Naive thymus-derived CD4-positive, alpha-beta T cell (primary cell): ENCODE results near the gene MED12L. TPM values are rescaled to one million over a fixed set of nuclear protein-coding genes. Genes with fewer than 3 reads are reported as not detected.
"Not testable (repeated sequence)": the region's sequence is repeated elsewhere in the genome, so short reads cannot be mapped to it uniquely, and the experiment has no call there.

ENCODE experiments used
- ATAC-seq: fragments of 150-1000 bp; cut with Tn5 transposase; 2 replicates; pipeline ENCODE4 v1.10.0; 2021; ENCODE audit warnings: mild to moderate bottlenecking, moderate library complexity
- CTCF ChIA-PET: fragments of 350-600 bp; sonication (Branson Sonifier 250); formaldehyde crosslinking; loops from one replicate; lab custom pipeline; 2021; ENCODE audit warnings: antibody characterized with exemption; lab: Charles Lee
- POLR2A ChIA-PET: fragments of 350-600 bp; sonication (Branson Sonifier 250); formaldehyde crosslinking; loops from one replicate; lab custom pipeline; 2021; ENCODE audit warnings: antibody characterized with exemption, inconsistent platforms; lab: Charles Lee
- DNase-seq, 9 donors: peaks; one replicate each; pipeline versions ENCODE4 v3.0.0 to v3.0.0-alpha.2; 2020 to 2022; ENCODE audit warnings: mixed read lengths in 1 of 9
- H3K27ac ChIP-seq: one replicate; pipeline ENCODE4 v1.7.0; 2013; ENCODE audit warnings: mild to moderate bottlenecking, low read depth, low read length, moderate library complexity
- H3K27me3 ChIP-seq, 2 donors: one replicate each; pipeline ENCODE4 v1.7.0; 2013; ENCODE audit warnings: low read length in 2 of 2, mild to moderate bottlenecking in 2 of 2, moderate library complexity in 2 of 2; ENCODE audit not compliant: control insufficient read depth in 2 of 2, insufficient read depth in 2 of 2
- H3K36me3 ChIP-seq, 3 experiments: 1 replicate in 2 of 3; 2 replicates in 1 of 3; pipeline ENCODE4 v1.7.0; 2013; ENCODE audit warnings: low read length in 3 of 3, mild to moderate bottlenecking in 3 of 3, moderate library complexity in 1 of 3; ENCODE audit not compliant: insufficient read depth in 3 of 3, control insufficient read depth in 2 of 3
- H3K4me1 ChIP-seq, 2 donors: one replicate each; pipeline ENCODE4 v1.7.0; 2013; ENCODE audit warnings: low read length in 2 of 2, mild to moderate bottlenecking in 2 of 2, moderate library complexity in 1 of 2; ENCODE audit not compliant: control insufficient read depth in 2 of 2, insufficient read depth in 2 of 2
- H3K4me3 ChIP-seq: 2 replicates; pipeline ENCODE4 v1.7.0; 2013; ENCODE audit warnings: mild to moderate bottlenecking, low read length
- H3K9me3 ChIP-seq, 3 experiments: 1 replicate in 2 of 3; 2 replicates in 1 of 3; pipeline ENCODE4 v1.7.0; 2013; ENCODE audit warnings: low read length in 3 of 3; ENCODE audit not compliant: control insufficient read depth in 2 of 3
- H3K27ac Mint-ChIP-seq, 9 donors: one replicate each; pipeline ENCODE4 v1.8.0; 2020 to 2022; ENCODE audit warnings: mixed read lengths in 9 of 9, mild to moderate bottlenecking in 8 of 9, moderate library complexity in 5 of 9, inconsistent platforms in 2 of 9
- H3K27me3 Mint-ChIP-seq, 5 donors: one replicate each; pipeline ENCODE4 v1.8.0; 2021 to 2022; ENCODE audit warnings: mixed read lengths in 5 of 5, mild to moderate bottlenecking in 1 of 5
- H3K36me3 Mint-ChIP-seq, 5 donors: one replicate each; pipeline ENCODE4 v1.8.0; 2020 to 2022; ENCODE audit warnings: mixed read lengths in 5 of 5, mild to moderate bottlenecking in 3 of 5, inconsistent platforms in 1 of 5
- H3K4me1 Mint-ChIP-seq, 7 donors: one replicate each; pipeline ENCODE4 v1.8.0; 2020 to 2022; ENCODE audit warnings: mixed read lengths in 7 of 7, mild to moderate bottlenecking in 3 of 7, inconsistent platforms in 1 of 7
- H3K4me3 Mint-ChIP-seq, 10 donors: one replicate each; pipeline ENCODE4 v1.8.0; 2020 to 2022; ENCODE audit warnings: mild to moderate bottlenecking in 10 of 10, mixed read lengths in 10 of 10, moderate library complexity in 6 of 10, inconsistent platforms in 2 of 10
- H3K9me3 Mint-ChIP-seq, 11 donors: one replicate each; pipeline ENCODE4 v1.8.0; 2020 to 2022; ENCODE audit warnings: mixed read lengths in 11 of 11, mild to moderate bottlenecking in 4 of 11, inconsistent platforms in 1 of 11, moderate library complexity in 1 of 11
- intact Hi-C, 2 donors: fragments of 100-400 bp; cut with micrococcal nuclease; formaldehyde crosslinking; loops; one replicate each; pipeline ENCODE4 v1.15.1; 2023
- polyA plus RNA-seq, 2 donors: library from polyadenylated mRNA; unstranded; fragments of 300-500 nt; fragmentation: Illumina TruSeq; gene quantifications; one replicate each; pipeline ENCODE4 v1.2.3, GENCODE V29; 2021
- total RNA-seq, 6 experiments: library from RNA in 5 of 6; stranded (reverse) in 5 of 6; gene quantifications; 1 replicate in 5 of 6; 2 replicates in 1 of 6; pipeline ENCODE4 v1.2.3 and lab custom pipeline; 2021 to 2026

Gene MED12L
- total and polyA plus RNA-seq, 7 experiments from 2014 or later = 0.32 to 4.9 (median 0.68) TPM; not detected in 2

- H3K36me3 Mint-ChIP-seq = peaks cover 0 to 2% (median 0%) of the 10 kb centered on the region in 5 donors
- peak; percentile 55 to 79 (median 68) for DNase-seq
- no peaks in the 10 kb centered on the region for H3K9me3 Mint-ChIP-seq
- intact Hi-C loops = loop anchor here (1.0 to 5.0 kb wide), 6 partner anchors 42 to 749 kb away; no protein-coding TSS in a partner anchor
- Histone ChIP-seq H3K4me1 (peaks cover 24 to 30% of the 10 kb centered on the region in 2 donors), H3K9me3 (no peaks in the 10 kb centered on the region), H3K27ac (no peak overlapping the region), H3K27me3 (no peaks in the 10 kb centered on the region), H3K36me3 (no peaks in the 10 kb centered on the region), H3K4me3 (no peak overlapping the region)
- H3K4me3 Mint-ChIP-seq = no peak overlapping the region
- peak; percentile 77 for ATAC-seq
- H3K27ac Mint-ChIP-seq = peak overlapping the region in 1 of 9 donors; percentile 31
- H3K4me1 Mint-ChIP-seq = peaks cover 28 to 48% (median 40%) of the 10 kb centered on the region in 7 donors
- ChIA-PET POLR2A (interaction anchor here (1.2 to 6.4 kb wide), 5 partner anchors 33 to 139 kb away, joined by 3 to 70 read pairs (median 5); partner anchors contain the start of genes GPR171 and P2RY14), CTCF (interaction anchor here (0.6 to 4.3 kb wide), 37 partner anchors 11 to 669 kb away, joined by 3 to 107 read pairs (median 5); partner anchors contain the start of genes GPR171 and P2RY14)
- no peaks in the 10 kb centered on the region for H3K27me3 Mint-ChIP-seq
These were observed 83.0 kb downstream of the MED12L start for GRCh38 chr3:151168269-151169094.

- Mint-ChIP-seq H3K4me1 (peaks cover 28 to 57% (median 48%) of the 10 kb centered on the region in 7 donors), H3K27ac (peak overlapping the region in 8 of 9 donors; percentile 18 to 89 (median 67)), H3K4me3 (peak overlapping the region in 2 of 10 donors; percentile 41 to 68), H3K36me3 (peaks cover 0 to 2% (median 0%) of the 10 kb centered on the region in 5 donors), H3K27me3 (no peaks in the 10 kb centered on the region), H3K9me3 (no peaks in the 10 kb centered on the region)
- intact Hi-C loops = loop anchor here (5.0 kb wide), 1 partner anchor 748 kb away; no protein-coding TSS in a partner anchor
- no peaks in the 10 kb centered on the region for H3K27me3 ChIP-seq
- ATAC-seq (peak; percentile 45), DNase-seq (no peak)
- ChIA-PET CTCF (interaction anchor here (0.6 to 4.3 kb wide), 18 partner anchors 11 to 159 kb away, joined by 3 to 107 read pairs (median 9); partner anchors contain the start of gene P2RY14), POLR2A (interaction anchor here (1.2 to 6.4 kb wide), 4 partner anchors 32 to 138 kb away, joined by 4 to 70 read pairs (median 9); partner anchors contain the start of genes GPR171 and P2RY14)
- H3K36me3 ChIP-seq = no peaks in the 10 kb centered on the region
- H3K4me1 ChIP-seq = peaks cover 24 to 30% of the 10 kb centered on the region in 2 donors
- H3K27ac ChIP-seq = no peak overlapping the region
- no peaks in the 10 kb centered on the region for H3K9me3 ChIP-seq
- H3K4me3 ChIP-seq = no peak overlapping the region
These were observed 83.9 kb downstream of the MED12L start for GRCh38 chr3:151169262-151169947.

GRCh38 chr3:151169948-151170679 lies 84.7 kb downstream of the MED12L start:
- peak; percentile 62 for ATAC-seq
- peaks cover 28 to 59% (median 48%) of the 10 kb centered on the region in 7 donors for H3K4me1 Mint-ChIP-seq
- intact Hi-C loops = loop anchor here (5.0 kb wide), 1 partner anchor 747 kb away; no protein-coding TSS in a partner anchor
- not testable (repeated sequence) for H3K9me3 Mint-ChIP-seq, H3K27ac ChIP-seq, H3K9me3 ChIP-seq, H3K36me3 ChIP-seq, H3K4me3 ChIP-seq, H3K36me3 Mint-ChIP-seq, H3K27me3 ChIP-seq, H3K27me3 Mint-ChIP-seq
- CTCF ChIA-PET = interaction anchor here (0.7 to 4.3 kb wide), 6 partner anchors 31 to 572 kb away, joined by 4 to 107 read pairs (median 20); partner anchors contain the start of gene P2RY14
- H3K27ac Mint-ChIP-seq = peak overlapping the region; percentile 65 to 92 (median 84)
- H3K4me3 Mint-ChIP-seq = peak overlapping the region in 7 of 10 donors; percentile 66 to 75 (median 69)
- H3K4me1 ChIP-seq = peaks cover 24 to 30% of the 10 kb centered on the region in 2 donors
- peak in 1 of 9 donors; percentile 62 for DNase-seq
- POLR2A ChIA-PET = interaction anchor here (0.6 to 6.4 kb wide), 4 partner anchors 31 to 437 kb away, joined by 3 to 70 read pairs (median 4); partner anchors contain the start of genes GPR171 and P2RY14

- intact Hi-C loops = loop anchor here (1.0 kb wide), 3 partner anchors 12 to 32 kb away; partner anchors contain the start of gene GPR171 (in 1 of the 2)
- ChIA-PET POLR2A (interaction anchor here (0.7 to 6.4 kb wide), 9 partner anchors 9 to 106 kb away, joined by 3 to 70 read pairs (median 4); partner anchors contain the start of gene GPR171), CTCF (interaction anchor here (0.7 to 3.1 kb wide), 11 partner anchors 9 to 111 kb away, joined by 3 to 16 read pairs (median 4); partner anchors contain the start of gene P2RY14)
- Histone ChIP-seq H3K4me3 (peak overlapping the region; percentile 17), H3K9me3 (no peaks in the 10 kb centered on the region), H3K27me3 (no peaks in the 10 kb centered on the region), H3K4me1 (peaks cover 24 to 30% of the 10 kb centered on the region in 2 donors), H3K36me3 (no peaks in the 10 kb centered on the region), H3K27ac (no peak overlapping the region)
- H3K4me1 Mint-ChIP-seq = peaks cover 25 to 59% (median 48%) of the 10 kb centered on the region in 7 donors
- ATAC-seq (peak; percentile 63), DNase-seq (peak in 8 of 9 donors; percentile 29 to 49 (median 40))
- no peaks in the 10 kb centered on the region for H3K27me3 Mint-ChIP-seq
- H3K27ac Mint-ChIP-seq = peak overlapping the region; percentile 65 to 92 (median 84)
- H3K4me3 Mint-ChIP-seq = peak overlapping the region; percentile 62 to 75 (median 68)
- H3K36me3 Mint-ChIP-seq = peaks cover 0 to 2% (median 0%) of the 10 kb centered on the region in 5 donors
- no peaks in the 10 kb centered on the region for H3K9me3 Mint-ChIP-seq
These were observed 85.8 kb downstream of the MED12L start for GRCh38 chr3:151171145-151171757.

GRCh38 chr3:151174351-151174750 lies 88.9 kb downstream of the MED12L start:
- no peak for DNase-seq
- intact Hi-C loops = no loop called here
- Mint-ChIP-seq H3K27me3 (no peaks in the 10 kb centered on the region), H3K27ac (peak overlapping the region in 2 of 9 donors; percentile 12 to 25), H3K36me3 (peaks cover 0 to 2% (median 0%) of the 10 kb centered on the region in 5 donors), H3K4me1 (peaks cover 25 to 49% (median 46%) of the 10 kb centered on the region in 7 donors), H3K4me3 (no peak overlapping the region), H3K9me3 (no peaks in the 10 kb centered on the region)
- no peaks in the 10 kb centered on the region for H3K27me3 ChIP-seq
- ChIA-PET POLR2A (interaction anchor here (0.9 to 1.4 kb wide), 3 partner anchors 29 to 43 kb away, joined by 3 to 5 read pairs (median 3); partner anchors contain the start of gene GPR171), CTCF (interaction anchor here (0.7 to 1.5 kb wide), 2 partner anchors 9 to 12 kb away, joined by 3 to 4 read pairs; no protein-coding TSS in a partner anchor)
- no peak overlapping the region for H3K27ac ChIP-seq
- peaks cover 24 to 30% of the 10 kb centered on the region in 2 donors for H3K4me1 ChIP-seq
- H3K4me3 ChIP-seq = no peak overlapping the region
- ATAC-seq = no peak
- no peaks in the 10 kb centered on the region for H3K36me3 ChIP-seq
- no peaks in the 10 kb centered on the region for H3K9me3 ChIP-seq
